HG03060 (cell line): ENCODE results near the gene CNTNAP2.
"Not testable (repeated sequence)": the region's sequence is repeated elsewhere in the genome, so short reads cannot be mapped to it uniquely, and the experiment has no call there.

Experiments used
- ATAC-seq: cut with Tn5 transposase; IDR thresholded peaks from one replicate; pipeline ENCODE4 v1.9.1; 2021; ENCODE audit warnings: low read depth, moderate number of reproducible peaks; ENCODE audit not compliant: unreplicated experiment

Gene CNTNAP2

DNA sequence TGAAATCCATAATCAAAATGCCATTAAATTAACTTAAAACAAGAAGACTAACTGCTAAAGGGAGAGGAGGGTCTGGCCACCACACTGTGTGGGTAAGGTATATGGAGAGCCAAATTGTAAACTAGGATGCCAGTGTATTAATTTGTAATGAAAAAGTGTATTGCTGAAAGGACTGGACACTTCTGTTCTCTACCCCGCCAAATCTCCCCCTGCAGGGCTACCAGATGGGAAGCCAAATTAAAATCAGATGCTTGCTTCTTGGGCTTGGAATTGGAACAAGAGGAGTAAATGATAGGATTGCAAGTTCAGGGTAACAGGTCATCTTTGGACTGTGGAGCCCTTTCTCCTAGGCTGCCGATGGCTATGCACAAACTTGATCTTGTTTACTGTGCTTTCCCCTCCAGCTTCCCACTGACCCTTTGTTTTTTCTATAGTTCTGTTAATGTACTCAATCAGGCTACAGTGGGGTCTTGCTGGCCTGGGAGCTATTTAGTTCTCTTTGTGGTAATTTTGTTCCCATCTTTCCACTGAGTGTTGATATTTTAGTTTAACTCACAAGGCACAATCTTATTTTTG is 1541.9 kb downstream of the CNTNAP2 start:
- ATAC-seq: no peak

DNA sequence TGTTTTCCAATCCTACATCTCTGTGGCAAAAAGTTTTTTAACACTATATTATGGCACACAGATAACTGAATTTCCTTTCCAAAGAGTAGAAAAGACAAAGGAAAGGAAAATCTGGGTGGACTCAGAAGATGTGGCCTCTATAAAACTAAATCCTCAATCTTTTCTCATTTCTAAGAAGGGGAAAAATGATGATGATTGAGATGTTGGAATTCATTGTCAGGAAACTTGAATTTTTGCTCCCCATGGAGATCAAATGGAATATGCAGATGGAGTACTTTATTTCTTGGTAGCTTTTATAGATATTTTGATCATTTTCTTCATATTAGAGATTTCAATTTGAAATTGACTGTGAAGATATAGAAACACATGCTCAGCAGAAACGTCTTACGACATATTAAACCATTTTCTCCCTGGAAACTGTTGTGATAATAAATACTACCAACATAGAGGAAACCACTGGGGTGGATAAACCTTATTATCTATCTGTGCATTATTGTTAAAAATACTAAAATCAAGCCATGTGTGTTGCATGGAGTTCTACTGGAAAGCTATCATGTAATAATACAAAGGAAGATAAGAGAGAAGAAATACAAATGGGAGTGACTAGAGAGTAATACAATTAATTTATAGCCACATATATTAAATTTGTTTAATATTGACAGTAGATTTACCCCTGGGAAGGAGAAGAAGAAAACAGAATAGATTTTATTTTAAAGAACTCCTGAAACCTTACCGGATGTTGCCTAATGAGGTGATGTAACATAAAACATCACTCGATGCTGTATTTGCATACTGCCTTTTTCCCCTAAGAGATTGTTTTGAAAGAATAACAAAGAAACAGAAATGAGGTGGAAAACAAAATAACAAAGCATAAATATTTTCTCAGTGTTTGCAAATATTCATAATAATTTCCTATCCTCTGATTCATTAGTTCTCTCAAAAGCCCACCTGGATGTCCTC is 1542.7 kb downstream of the CNTNAP2 start:
- no peak for ATAC-seq

DNA sequence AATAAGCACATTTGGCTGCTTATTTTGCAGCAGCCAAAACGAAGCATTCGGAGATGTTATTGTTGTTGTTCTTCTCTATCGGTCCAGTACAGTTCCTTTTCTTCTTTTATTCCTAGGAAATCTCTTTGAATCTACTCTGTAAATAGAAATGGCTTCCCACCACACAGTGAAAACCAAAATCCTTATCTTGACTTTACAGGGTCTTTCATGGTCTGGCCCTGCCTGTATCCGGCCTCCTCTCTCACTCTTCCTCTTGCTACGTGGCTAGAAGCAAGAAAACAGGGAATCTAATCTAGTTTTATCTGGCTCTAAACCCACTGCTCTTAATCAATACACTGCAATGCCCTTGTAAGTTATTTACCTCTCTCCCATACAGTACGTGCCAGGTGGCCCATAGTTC is 1547.9 kb downstream of the CNTNAP2 start:
- no peak for ATAC-seq

DNA sequence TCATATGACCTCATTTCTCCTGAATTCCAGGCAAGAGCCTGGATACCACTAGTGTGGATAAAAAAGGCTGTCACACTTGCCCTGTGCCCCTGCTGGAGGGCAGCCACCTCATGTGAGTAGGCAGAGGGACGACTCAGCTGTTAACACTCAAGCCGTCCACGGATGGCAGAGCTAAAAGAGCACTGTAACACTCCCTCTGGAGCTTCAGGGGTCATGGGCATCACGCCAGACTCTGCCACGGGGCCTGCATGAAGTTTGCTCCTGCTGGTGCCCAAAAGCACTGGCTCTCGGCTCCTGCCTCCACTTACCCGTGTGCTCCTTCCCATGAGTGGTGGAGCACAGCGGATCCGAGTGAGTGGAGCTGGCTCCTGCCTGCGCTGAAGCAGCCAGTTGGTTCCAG is 1554.2 kb downstream of the CNTNAP2 start:
- no peak for ATAC-seq

DNA sequence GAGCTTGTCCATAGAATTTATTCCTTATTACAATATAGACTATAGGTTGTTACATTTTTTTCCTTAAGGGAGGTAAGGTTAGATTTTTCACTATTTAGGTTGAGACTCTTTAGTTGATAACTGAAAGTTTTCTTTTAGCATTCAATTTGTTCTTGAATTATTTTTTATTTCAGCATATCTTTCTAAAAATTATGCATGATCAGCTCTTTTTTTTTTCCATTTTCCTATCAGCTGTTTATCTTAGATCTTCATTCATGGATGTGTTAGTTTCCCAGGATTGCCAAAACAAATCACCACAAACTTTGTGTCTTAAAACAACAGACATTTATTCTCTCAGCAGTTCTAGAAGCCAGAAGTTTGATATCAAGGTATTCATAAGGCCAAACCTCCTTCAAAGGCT is 1558.1 kb downstream of the CNTNAP2 start:
- no peak for ATAC-seq

DNA sequence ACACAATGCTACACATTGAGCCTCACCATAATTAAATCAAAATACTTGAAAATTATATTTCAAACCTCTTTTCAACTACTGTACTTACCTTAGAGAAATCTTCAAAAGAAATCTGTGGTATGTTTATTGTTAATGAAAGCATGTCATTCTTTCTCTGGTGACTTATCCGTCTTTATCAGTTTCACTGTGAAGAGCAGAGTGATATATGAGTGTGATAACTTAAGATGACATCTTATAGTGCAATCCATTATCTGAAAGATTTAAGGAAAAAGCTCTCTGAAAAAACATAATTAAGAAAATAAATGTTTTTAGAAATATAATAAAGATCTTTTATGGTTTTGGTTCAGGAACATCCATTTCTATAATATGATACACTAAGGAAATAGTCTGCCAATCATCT is 1562.3 kb downstream of the CNTNAP2 start:
- ATAC-seq: no peak

DNA sequence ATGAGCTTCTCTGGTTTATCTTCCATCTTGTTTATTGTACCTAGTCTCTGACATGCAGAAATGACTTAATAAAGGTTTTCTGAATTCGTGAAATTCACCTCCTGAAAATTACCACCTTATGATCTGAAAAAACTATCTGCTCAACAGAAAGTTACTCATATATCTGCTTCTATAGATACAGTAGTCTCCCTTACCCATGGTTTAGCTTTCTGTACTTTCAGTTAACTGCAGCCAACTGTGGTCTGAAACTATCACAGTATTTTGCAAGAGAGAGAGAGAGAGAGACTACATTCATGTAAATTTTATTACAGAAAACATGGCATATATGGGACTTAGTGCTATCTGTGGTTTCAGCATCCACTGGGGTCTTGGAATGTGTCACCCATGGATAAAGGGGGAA is 1564.9 kb downstream of the CNTNAP2 start:
- no peak for ATAC-seq

DNA sequence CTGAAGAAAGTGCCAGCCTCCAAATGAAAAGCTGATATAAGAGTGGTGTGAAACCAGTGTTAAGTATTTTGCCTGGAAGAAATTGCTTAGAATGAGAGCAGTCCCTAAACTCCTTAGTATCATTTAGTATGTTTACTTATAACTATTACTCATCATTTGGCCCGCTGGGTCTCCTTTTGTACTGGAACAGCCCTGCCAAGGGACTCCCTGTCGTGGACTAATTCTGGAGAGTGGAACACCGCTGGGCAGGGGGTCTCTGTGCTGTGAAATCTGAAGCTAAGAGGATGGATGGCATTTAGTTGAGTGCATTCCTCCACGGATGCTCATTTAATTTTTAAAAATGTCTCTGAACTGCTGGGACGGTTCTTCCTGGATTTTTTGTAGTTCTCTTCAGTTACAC is 1584.1 kb downstream of the CNTNAP2 start:
- ATAC-seq: no peak

DNA sequence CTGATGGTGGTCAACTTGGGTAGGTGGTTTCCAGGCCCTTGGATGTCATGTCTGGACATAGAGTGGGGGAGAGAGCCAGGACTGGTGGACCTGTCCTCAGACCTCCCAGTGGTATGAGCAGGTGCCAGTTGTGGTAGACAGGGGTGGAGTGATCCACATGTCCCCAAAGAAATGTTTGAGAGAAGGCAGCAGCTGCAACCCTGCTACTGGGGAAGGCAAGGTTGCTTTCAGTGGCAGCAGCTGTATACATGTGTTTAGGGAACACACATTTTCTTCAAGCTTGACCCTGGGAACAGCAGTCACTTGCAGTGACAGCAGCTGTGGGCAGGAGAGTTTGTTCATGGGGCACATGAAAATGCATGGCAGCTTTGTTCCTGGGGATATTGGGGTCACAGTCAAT is 1591.3 kb downstream of the CNTNAP2 start:
- no peak for ATAC-seq

DNA sequence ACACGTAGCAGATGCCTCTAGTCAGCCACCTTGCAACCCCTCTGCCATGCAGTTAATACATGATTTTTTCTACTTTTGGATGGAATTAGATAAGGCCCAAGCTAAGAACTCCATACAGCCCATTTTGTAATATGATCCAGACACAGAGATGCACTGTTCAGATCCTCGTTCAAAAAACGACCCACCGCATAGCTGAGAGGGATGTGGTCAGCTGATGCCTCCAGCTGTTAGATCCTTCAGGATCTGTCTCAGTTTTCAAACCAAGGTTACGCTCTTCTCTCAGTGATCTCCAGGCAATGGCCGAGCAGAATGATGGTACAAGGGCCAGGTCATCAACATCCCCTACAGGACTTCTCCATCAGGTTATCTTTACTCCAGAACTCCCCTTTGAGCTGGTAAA is 1592.3 kb downstream of the CNTNAP2 start:
- no peak for ATAC-seq

DNA sequence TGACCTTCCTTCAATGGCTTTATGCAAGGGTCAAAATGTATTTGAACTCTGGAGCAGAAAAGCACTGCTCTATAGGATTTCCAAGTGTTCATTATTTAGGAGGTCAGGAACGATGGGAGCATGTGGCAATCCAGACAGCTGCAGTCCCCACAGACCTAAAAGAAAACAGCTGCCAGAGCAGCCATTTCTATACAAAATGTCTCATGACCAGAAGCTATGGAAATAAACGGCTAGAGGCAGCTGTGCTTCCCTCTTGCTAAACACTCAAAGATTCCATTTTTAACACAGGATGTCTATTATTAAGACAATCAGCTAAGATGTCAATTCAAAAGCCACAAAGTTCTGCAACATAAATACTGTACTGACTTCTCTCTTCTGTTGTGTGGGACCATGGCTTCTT is 1594.8 kb downstream of the CNTNAP2 start:
- ATAC-seq: no peak

DNA sequence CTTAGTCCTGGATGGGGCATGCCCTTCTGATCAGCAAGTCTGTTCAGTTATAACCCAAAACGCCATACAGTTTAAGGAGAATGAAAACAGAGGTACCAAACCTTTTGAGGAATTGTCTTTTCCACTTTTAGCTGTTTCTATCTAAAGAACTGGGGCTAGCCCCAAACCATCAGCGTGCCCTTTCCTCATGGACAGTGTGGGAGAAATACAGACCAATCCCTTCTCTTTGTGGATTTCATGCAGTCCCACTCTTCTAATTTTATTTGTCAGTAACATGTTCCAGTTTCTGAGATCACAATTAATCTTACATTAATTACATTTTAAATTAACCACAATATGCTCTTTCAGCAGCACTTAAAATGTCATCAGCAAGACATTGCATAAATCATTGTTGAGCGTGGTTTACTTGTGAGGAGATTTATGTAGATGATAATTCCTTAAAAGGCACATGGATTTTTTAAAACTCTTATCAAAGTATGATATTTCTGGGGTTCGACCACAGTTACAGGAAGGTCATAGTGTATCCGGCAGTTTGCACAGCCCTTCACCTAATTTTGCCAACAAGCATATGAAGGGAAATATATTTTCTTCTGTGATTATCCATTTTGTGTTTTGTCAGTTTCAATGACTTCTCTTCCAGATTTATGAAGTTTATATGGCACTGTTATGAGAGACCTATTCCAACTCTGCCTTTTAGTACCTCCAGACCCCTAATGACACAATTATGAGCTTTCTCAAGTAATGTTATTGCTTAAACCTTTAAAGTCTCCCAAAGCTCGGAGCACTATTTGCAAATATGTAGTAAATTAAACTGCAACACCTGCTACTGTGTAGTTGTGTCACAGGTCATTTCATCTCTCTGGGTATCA is 1605.6 kb downstream of the CNTNAP2 start:
- ATAC-seq: no peak

DNA sequence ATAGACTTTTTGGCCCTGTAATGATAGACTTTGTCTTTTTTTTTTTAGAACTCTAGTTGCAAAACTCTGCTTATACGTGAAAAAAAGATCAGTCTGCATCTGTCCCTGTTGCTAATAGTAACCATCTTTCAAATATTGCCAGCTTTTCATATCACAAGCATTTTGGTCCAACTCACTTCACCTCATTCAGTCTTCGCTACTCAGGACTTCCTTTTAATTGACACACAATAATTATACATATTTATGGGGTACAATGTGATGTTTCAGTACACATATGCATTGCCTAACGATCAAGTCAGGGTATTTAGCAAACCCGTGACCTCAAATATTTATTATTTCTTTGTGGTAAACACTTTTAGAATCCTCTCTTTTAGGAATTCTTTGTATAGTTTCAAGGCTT is 1606.9 kb downstream of the CNTNAP2 start:
- no peak for ATAC-seq

DNA sequence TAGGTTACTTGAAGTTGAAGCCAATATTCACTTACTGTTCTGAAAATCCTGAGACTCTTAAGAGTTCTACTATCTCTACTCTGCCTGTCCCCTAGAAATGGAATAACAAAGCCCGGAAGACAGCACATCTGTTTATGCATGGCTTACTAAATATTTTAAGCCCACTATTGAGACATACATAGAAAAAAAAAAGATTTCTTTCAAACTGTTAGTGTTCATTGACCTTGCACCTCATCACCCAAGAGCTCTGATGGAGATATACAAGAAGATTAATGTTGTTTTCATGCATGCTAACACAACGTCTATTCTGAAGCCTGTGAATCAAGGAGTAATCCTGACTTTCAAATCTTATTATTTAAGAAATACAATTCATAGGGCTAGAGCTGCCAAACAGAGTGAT is 1614.7 kb downstream of the CNTNAP2 start:
- ATAC-seq: no peak

DNA sequence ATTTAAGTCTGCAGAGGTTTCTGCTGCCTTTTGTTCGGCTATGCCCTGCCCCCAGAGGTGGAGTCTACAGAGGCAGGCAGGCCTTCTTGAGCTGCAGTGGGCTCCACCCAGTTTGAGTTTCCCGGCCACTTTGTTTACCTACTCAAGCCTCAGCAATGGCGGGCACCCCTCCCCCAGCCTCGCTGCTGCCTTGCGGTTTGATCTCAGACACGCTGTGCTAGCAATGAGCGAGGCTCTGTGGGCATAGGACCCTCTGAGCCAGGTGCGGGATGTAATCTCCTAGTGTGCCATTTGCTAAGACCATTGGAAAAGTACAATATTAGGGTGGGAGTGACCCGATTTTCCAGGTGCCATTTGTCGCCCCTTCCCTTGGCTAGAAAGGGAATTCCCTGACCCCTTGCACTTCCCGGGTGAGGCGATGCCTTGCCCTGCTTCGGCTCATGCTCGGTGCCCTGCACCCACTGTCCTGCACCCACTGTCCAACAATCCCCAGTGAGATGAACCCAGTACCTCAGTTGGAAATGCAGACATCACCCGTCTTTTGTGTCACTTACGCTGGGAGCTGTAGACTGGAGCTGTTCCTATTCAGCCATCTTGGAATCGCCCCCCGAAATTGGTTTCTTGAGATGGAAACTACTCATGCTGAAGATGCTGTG is 1621.1 kb downstream of the CNTNAP2 start:
- ATAC-seq: not testable (repeated sequence)

DNA sequence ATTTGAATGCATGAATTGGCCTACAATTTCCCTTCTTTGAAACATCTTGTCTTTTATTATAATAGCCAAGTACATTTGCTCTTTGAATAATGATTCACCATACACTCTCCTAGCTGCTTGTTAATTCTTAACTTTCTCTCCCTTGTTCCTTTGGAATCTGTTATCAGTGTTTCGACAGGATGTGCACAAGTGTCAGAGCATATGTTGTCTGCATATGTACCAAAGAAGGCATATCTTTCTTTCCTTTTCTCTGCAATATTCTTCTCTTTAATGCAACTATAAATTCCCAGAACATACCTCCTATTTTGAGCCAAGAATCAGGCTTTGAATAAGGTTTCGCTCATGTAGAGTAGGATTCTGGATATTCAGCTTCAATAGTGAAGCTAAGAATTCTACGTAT is 1625.7 kb downstream of the CNTNAP2 start:
- no peak for ATAC-seq

DNA sequence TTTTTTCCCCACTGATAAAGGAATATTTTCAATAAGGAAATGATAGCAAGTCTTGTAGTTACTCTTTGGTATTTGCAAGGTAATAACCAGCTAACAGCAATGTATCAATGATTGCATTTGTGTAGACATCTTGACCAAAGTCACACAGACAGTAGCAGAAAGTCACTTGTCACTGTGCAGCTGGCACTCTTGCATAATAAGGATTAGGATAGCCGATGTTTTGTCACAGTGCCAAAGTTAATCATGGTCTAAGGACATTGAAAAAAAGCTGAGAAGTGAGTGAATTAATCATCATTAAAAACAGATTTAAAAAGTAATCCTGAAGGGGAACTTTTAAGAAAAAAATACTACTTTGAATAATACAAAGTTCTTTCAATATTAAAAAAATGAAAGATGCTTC is 1639.7 kb downstream of the CNTNAP2 start:
- ATAC-seq: no peak

DNA sequence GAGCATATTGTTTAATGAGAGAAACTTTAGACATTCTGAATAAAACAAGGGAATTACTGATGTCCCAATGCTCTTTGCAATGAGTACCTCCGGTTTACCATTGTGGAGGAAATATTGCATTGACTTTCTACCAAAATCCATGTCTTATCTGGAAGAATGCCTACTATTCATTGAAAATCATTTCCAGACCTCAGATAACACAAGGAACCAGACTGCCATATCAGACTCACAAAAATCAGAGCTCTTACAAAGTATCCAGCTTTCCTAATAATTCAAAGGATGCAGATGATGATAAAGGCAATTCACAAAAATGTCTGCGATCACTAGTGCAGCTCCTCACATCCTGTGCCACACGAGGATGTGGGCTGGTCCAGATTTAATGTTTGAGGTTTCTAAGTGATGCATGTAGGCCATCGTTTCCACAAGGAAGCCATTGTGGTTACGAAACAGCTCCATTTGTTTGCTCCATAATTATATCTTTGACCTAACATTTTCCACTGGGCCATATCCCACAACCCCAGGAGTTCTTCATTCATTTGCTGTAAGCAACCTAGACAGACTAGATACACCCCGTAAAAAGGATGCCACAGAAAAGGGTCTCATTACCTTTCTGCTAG is 1642.8 kb downstream of the CNTNAP2 start:
- no peak for ATAC-seq

DNA sequence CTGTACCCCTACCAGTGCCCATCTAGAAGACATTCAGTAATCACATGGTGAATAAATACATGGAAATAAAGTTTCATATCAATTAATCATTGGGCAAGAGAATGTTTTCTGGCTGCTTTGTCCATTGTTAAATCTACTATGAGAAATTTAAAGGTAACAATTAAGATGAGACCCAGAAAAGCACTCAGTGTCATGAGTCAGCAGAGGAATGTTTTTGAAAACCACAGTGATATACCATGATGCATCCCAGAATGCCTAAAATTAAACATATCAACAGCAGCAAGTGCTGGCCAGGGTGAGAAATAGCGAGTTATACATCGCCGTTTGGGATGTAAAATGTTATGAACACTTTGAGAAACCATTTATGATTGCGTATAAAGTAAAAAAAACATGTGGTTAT is 1648.7 kb downstream of the CNTNAP2 start:
- no peak for ATAC-seq

DNA sequence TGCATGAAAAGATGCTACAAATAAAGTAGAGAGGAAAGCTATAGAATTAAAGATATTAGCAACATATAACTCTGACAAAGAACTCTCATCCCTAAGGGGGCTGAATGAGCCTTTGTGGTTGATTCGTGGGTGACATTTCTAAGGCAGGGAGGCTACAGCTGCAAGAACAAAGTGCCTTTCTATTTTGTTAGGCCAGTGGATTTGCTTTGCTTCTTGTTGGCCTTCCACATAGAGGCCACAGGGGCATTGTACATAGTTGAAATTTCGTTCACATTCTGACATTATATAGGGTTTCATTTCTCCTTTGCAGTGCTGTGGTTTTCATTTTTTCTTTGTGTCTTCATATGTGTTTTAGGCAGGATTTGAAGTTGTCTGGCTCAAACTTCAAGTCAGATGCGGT is 1654.7 kb downstream of the CNTNAP2 start:
- no peak for ATAC-seq
